ENCODE measurements around the gene COMMD9. TPM values are rescaled to one million over a fixed set of nuclear protein-coding genes. Genes with fewer than 3 reads are reported as not detected.

Gene COMMD9
- total RNA-seq, 2 experiments from 2014 or later, result 30.5 to 34.1 TPM

DNA sequence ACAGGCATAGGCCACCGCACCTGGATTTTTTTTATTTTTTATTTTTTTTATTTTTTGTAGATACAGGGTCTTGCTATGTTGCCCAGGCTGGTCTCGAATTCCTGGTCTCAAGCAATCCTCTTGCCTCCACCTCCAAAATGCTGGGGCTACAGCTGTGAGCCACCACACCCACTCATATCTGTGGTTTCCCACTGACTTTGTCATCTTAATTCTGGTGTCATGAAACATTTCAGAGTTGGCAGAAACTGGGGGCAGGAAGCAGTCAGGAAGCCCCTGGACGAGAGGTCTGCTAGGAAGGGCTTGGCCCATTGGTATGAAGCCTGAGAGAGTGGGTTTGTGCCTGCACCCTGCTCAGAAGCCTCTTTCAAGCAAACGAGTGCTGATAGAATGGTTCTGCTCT, 49.1 kb downstream of the COMMD9 start:
- H3K36me3 Mint-ChIP-seq (ENCODE audit: low read depth), result no peaks in the 10 kb centered on the region
- ChIA-PET CTCF (interaction anchor here (0.6 kb wide), 1 partner anchor 129 kb away, joined by 5 read pairs; no protein-coding TSS in a partner anchor), POLR2A (no interaction called here)
- no peaks in the 10 kb centered on the region for H3K4me1 Mint-ChIP-seq
- H3K9me3 Mint-ChIP-seq, result no peaks in the 10 kb centered on the region
- DNase-seq, result no peak
- no peaks in the 10 kb centered on the region for H3K27me3 Mint-ChIP-seq
- H3K27ac Mint-ChIP-seq, result no peak overlapping the region
- no peak overlapping the region for H3K4me3 Mint-ChIP-seq

- no peak overlapping the region for H3K4me3 Mint-ChIP-seq
- ChIA-PET CTCF (interaction anchor here (0.6 kb wide), 1 partner anchor 128 kb away, joined by 5 read pairs; no protein-coding TSS in a partner anchor), POLR2A (no interaction called here)
- no peaks in the 10 kb centered on the region for H3K9me3 Mint-ChIP-seq
- H3K4me1 Mint-ChIP-seq, result no peaks in the 10 kb centered on the region
- no peak overlapping the region for H3K27ac Mint-ChIP-seq
- DNase-seq, result no peak
- no peaks in the 10 kb centered on the region for H3K36me3 Mint-ChIP-seq (ENCODE audit: low read depth)
- no peaks in the 10 kb centered on the region for H3K27me3 Mint-ChIP-seq
Measured at GRCh38 chr11:36239636-36240035, 49.6 kb downstream of the COMMD9 start.

DNA sequence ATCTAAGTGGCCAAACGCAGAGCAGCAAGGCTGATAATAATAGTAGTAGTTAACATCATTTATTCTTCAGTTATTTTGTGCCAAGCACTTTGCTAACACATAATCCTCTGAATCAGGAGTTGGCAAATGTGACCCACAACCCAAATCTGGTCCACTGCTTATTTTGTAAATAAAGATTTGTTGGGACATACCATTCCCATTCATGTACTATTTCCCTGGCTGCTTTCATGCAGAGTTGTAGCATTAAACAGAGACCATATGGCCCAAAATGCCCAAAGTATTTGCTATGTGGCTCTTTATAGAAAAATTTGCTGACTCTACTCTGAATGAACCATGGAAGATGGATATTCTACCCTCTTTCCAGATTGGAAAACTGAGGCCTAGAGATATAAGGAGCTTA, 50.3 kb downstream of the COMMD9 start:
- H3K36me3 Mint-ChIP-seq (ENCODE audit: low read depth), result no peaks in the 10 kb centered on the region
- POLR2A ChIA-PET, result no interaction called here
- H3K27me3 Mint-ChIP-seq, result no peaks in the 10 kb centered on the region
- no peak overlapping the region for H3K27ac Mint-ChIP-seq
- no peak overlapping the region for H3K4me3 Mint-ChIP-seq
- DNase-seq, result no peak
- CTCF ChIA-PET, result no interaction called here
- no peaks in the 10 kb centered on the region for H3K9me3 Mint-ChIP-seq
- H3K4me1 Mint-ChIP-seq, result no peaks in the 10 kb centered on the region

DNA sequence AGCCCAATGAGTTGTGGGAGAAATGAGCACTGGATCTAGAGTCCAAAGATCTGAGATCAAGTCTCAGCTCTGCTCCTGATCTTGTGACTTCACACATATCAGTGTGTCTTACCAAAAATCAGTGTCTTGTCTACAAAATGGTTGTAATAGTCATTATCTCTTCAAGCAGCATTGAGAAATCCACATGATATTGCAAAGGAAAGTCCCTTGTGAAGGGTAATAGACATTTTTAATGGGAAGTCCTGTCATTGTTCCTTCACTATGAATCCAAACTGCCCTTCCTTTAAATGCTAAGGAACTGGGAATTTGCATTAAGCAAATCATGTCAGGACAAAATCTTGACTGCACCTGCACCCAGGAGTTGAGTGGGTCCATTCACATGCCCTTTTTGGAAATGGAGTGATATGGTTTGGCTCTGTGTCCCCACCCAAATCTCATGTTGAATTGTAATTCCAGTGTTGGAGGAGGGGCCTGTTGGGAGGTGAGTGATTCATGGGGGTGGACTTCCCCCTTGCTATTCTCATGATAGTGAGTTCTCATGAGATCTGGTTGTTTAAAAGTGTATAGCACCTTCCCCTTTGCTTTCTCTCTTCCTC, 51.1 kb downstream of the COMMD9 start:
- DNase-seq, result no peak
- Mint-ChIP-seq H3K4me1 (no peaks in the 10 kb centered on the region), H3K27me3 (no peaks in the 10 kb centered on the region), H3K4me3 (no peak overlapping the region), H3K9me3 (no peaks in the 10 kb centered on the region), H3K36me3 (ENCODE audit: low read depth) (no peaks in the 10 kb centered on the region), H3K27ac (no peak overlapping the region)
- ChIA-PET POLR2A (no interaction called here), CTCF (no interaction called here)

GRCh38 chr11:36237391-36237790, 51.8 kb downstream of the COMMD9 start:
- no peak for DNase-seq
- ChIA-PET POLR2A (no interaction called here), CTCF (no interaction called here)
- Mint-ChIP-seq H3K27ac (no peak overlapping the region), H3K36me3 (ENCODE audit: low read depth) (no peaks in the 10 kb centered on the region), H3K4me1 (no peaks in the 10 kb centered on the region), H3K4me3 (no peak overlapping the region), H3K9me3 (no peaks in the 10 kb centered on the region), H3K27me3 (no peaks in the 10 kb centered on the region)

GRCh38 chr11:36235750-36236149, 53.5 kb downstream of the COMMD9 start:
- Mint-ChIP-seq H3K27me3 (no peaks in the 10 kb centered on the region), H3K36me3 (ENCODE audit: low read depth) (no peaks in the 10 kb centered on the region), H3K9me3 (no peaks in the 10 kb centered on the region), H3K27ac (no peak overlapping the region), H3K4me1 (no peaks in the 10 kb centered on the region), H3K4me3 (no peak overlapping the region)
- ChIA-PET POLR2A (no interaction called here), CTCF (no interaction called here)
- DNase-seq, result no peak

- ChIA-PET POLR2A (no interaction called here), CTCF (no interaction called here)
- H3K36me3 Mint-ChIP-seq (ENCODE audit: low read depth), result no peaks in the 10 kb centered on the region
- no peak overlapping the region for H3K27ac Mint-ChIP-seq
- no peaks in the 10 kb centered on the region for H3K9me3 Mint-ChIP-seq
- no peak overlapping the region for H3K4me3 Mint-ChIP-seq
- no peaks in the 10 kb centered on the region for H3K27me3 Mint-ChIP-seq
- DNase-seq, result no peak
- H3K4me1 Mint-ChIP-seq, result no peaks in the 10 kb centered on the region
Measured at GRCh38 chr11:36234825-36235224, 54.4 kb downstream of the COMMD9 start.

DNA sequence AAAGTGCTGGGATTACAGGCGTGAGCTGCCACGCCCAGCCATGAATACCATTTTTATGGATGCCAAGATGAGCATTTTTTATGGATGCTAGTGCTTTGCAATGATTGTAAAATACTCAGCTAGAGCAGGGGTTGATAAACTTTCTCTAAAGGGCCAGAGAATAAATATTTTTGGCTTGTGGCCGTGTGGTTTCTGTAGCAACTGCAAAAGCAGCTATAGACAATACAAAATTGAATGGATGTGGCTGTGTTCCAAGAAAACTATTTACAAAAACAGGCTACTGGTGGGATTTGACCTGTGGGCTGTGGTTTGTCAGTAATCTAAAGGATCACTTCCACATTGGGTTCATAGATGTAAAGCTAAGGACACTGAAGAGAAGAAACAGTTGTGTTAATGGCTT, 56.0 kb downstream of the COMMD9 start:
- no peak overlapping the region for H3K4me3 Mint-ChIP-seq
- DNase-seq, result no peak
- ChIA-PET POLR2A (no interaction called here), CTCF (no interaction called here)
- H3K4me1 Mint-ChIP-seq, result no peaks in the 10 kb centered on the region
- no peaks in the 10 kb centered on the region for H3K9me3 Mint-ChIP-seq
- no peaks in the 10 kb centered on the region for H3K27me3 Mint-ChIP-seq
- H3K36me3 Mint-ChIP-seq (ENCODE audit: low read depth), result no peaks in the 10 kb centered on the region
- H3K27ac Mint-ChIP-seq, result no peak overlapping the region

DNA sequence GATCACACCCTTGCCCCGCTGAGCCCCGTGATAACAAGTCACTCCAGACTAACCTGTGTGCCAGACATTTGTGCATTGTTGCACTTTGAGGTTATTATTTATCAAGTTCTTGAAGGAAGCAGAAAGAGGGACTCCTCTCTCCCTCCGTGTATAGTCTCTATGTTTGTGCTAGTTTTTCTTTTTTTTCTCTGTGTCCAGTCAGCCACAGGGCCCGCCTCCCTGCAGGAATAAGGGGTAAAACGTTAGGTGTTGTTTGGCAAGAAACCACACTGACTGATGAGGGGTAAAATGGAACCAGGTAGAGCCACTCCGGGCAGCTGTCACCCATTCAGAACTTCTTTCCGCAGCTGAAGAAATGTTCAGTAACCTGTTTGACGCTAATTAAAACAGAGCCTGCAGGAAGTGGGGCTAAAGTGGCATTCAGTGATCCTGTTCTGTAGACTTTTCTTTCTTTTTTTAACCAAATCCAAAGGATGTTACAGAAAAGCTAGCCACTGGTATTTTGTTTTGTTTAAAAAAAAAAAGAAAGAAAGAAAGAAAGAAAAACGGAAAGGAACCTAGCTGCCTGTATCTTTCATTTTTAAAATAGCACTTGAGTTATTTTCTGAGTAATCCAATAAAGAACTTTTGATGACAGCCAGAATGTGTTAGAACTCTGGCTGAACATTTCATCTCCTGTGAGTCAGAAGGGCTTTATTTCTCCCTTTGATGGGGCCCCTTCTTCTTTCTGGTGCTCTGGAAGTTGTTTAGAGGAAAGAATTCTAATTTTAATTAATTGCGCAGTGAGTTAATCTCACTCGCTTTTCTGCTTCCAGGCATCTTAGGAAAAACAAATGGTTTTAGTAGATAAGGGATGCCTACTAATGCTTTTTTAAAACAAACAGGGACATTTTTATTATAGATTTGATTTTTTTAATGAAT, 58.2 kb downstream of the COMMD9 start:
- DNase-seq, result no peak
- no peaks in the 10 kb centered on the region for H3K4me1 Mint-ChIP-seq
- ChIA-PET CTCF (no interaction called here), POLR2A (no interaction called here)
- no peaks in the 10 kb centered on the region for H3K9me3 Mint-ChIP-seq
- no peak overlapping the region for H3K27ac Mint-ChIP-seq
- H3K27me3 Mint-ChIP-seq, result no peaks in the 10 kb centered on the region
- H3K4me3 Mint-ChIP-seq, result no peak overlapping the region
- no peaks in the 10 kb centered on the region for H3K36me3 Mint-ChIP-seq (ENCODE audit: low read depth)

DNA sequence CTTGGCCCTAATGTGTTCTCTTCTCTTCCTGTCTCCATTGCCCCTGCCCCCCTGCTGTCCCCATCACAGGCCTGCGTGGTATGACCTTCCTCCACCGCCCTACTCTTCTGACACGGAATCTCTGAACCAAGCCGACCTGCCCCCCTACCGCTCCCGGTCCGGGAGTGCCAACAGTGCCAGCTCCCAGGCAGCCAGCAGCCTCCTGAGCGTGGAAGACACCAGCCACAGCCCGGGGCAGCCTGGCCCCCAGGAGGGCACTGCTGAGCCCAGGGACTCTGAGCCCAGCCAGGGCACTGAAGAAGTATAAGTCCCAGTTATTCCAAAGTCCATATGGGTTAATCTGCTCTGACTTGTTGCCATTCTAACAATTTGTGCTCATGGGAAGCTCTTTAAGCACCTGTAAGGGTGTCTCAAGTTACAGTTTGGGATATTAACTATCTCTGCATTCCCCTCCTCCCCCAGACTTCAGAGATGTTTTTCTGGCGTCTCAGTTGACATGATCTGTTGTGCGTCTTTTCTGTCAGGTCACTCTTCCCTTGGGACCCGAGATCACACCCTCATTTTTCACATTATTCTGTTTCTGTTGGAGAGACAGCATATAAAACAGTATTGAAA, 60.0 kb downstream of the COMMD9 start:
- no peak overlapping the region for H3K27ac Mint-ChIP-seq
- no peaks in the 10 kb centered on the region for H3K4me1 Mint-ChIP-seq
- no peaks in the 10 kb centered on the region for H3K27me3 Mint-ChIP-seq
- ChIA-PET POLR2A (no interaction called here), CTCF (interaction anchor here (0.6 kb wide), 1 partner anchor 46 kb away, joined by 3 read pairs; no protein-coding TSS in a partner anchor)
- no peak overlapping the region for H3K4me3 Mint-ChIP-seq
- DNase-seq, result no peak
- H3K36me3 Mint-ChIP-seq (ENCODE audit: low read depth), result no peaks in the 10 kb centered on the region
- no peaks in the 10 kb centered on the region for H3K9me3 Mint-ChIP-seq

GRCh38 chr11:36228689-36229088, 60.5 kb downstream of the COMMD9 start:
- ChIA-PET CTCF (interaction anchor here (0.6 kb wide), 1 partner anchor 45 kb away, joined by 3 read pairs; no protein-coding TSS in a partner anchor), POLR2A (no interaction called here)
- Mint-ChIP-seq H3K27me3 (no peaks in the 10 kb centered on the region), H3K27ac (no peak overlapping the region), H3K4me1 (no peaks in the 10 kb centered on the region), H3K4me3 (no peak overlapping the region), H3K9me3 (no peaks in the 10 kb centered on the region), H3K36me3 (ENCODE audit: low read depth) (no peaks in the 10 kb centered on the region)
- DNase-seq, result no peak

- Mint-ChIP-seq H3K27me3 (no peaks in the 10 kb centered on the region), H3K27ac (no peak overlapping the region), H3K4me1 (no peaks in the 10 kb centered on the region), H3K4me3 (no peak overlapping the region), H3K36me3 (ENCODE audit: low read depth) (no peaks in the 10 kb centered on the region), H3K9me3 (no peaks in the 10 kb centered on the region)
- POLR2A ChIA-PET, result no interaction called here
- CTCF ChIA-PET, result no interaction called here
- no peak for DNase-seq
Measured at GRCh38 chr11:36227044-36227443, 62.2 kb downstream of the COMMD9 start.

GRCh38 chr11:36224209-36224882, 64.9 kb downstream of the COMMD9 start:
- ChIA-PET CTCF (no interaction called here), POLR2A (no interaction called here)
- Mint-ChIP-seq H3K36me3 (ENCODE audit: low read depth) (no peaks in the 10 kb centered on the region), H3K27me3 (no peaks in the 10 kb centered on the region), H3K4me1 (no peaks in the 10 kb centered on the region), H3K27ac (no peak overlapping the region), H3K4me3 (no peak overlapping the region), H3K9me3 (peaks cover 6% of the 10 kb centered on the region)
- DNase-seq, result no peak

All from activated CD4-positive, alpha-beta memory T cell treated with anti-CD3 and anti-CD28 coated beads, Interleukin-2, amount 10 ng/mL, durations not matched to agents 7 days and 5 days (primary cell).